GM23338 (cell line): ENCODE data around the gene SLC51B. TPM values are rescaled to one million over a fixed set of nuclear protein-coding genes. Genes with fewer than 3 reads are reported as not detected.

Experiments
- ATAC-seq: fragments of 200-7000 bp; cut with Tn5 transposase; 3 replicates; pipeline ENCODE4 v1.9.1; 2020
- DNase-seq: peaks from one replicate; pipeline ENCODE4 v3.0.0-alpha.2; 2015; ENCODE audit warnings: low spot score
- H2AFZ ChIP-seq: fragments of 200-600 bp; sonication (generic); 2 replicates; pipeline ENCODE4 v1.8.0; 2016; ENCODE audit warnings: antibody characterized with exemption, mild to moderate bottlenecking, moderate library complexity
- H3F3A ChIP-seq: fragments of 200-600 bp; sonication (generic); replicated peaks from 2 replicates; pipeline ENCODE4 v1.8.0; 2017; ENCODE audit warnings: antibody characterized with exemption, mixed run types, low read depth
- H3K27ac ChIP-seq: fragments of 200-600 bp; sonication (generic); 2 replicates; pipeline ENCODE4 v1.6.1; 2016; ENCODE audit warnings: low read depth
- H3K27me3 ChIP-seq: fragments of 200-600 bp; sonication (generic); 2 replicates; pipeline ENCODE4 v1.8.0; 2016; ENCODE audit warnings: mild to moderate bottlenecking, mixed run types, moderate library complexity; ENCODE audit not compliant: insufficient read depth
- H3K36me3 ChIP-seq: fragments of 200-600 bp; sonication (generic); 2 replicates; pipeline ENCODE4 v1.8.0; 2016; ENCODE audit warnings: mild to moderate bottlenecking; ENCODE audit not compliant: insufficient read depth
- H3K4me1 ChIP-seq: fragments of 200-600 bp; sonication (generic); 2 replicates; pipeline ENCODE4 v1.8.0; 2016; ENCODE audit warnings: mild to moderate bottlenecking, moderate library complexity; ENCODE audit not compliant: insufficient read depth
- H3K4me2 ChIP-seq: fragments of 200-600 bp; sonication (generic); 2 replicates; pipeline ENCODE4 v1.7.1; 2017; ENCODE audit warnings: mixed run types
- H3K4me3 ChIP-seq: fragments of 200-600 bp; sonication (generic); 2 replicates; pipeline ENCODE4 v1.6.1; 2016; ENCODE audit warnings: mixed run types
- H3K79me2 ChIP-seq: fragments of 200-600 bp; sonication (generic); replicated peaks from 2 replicates; pipeline ENCODE4 v1.8.0; 2017; ENCODE audit warnings: mild to moderate bottlenecking; ENCODE audit not compliant: insufficient read depth
- H3K9me2 ChIP-seq: fragments of 200-600 bp; sonication (generic); 2 replicates; pipeline ENCODE4 v1.8.0; 2017; ENCODE audit not compliant: insufficient read depth
- H4K20me1 ChIP-seq: fragments of 200-600 bp; sonication (generic); replicated peaks from 2 replicates; pipeline ENCODE4 v1.8.0; 2017; ENCODE audit warnings: mild to moderate bottlenecking; ENCODE audit not compliant: insufficient read depth
- H3K27ac Mint-ChIP-seq: 2 replicates; pipeline ENCODE4 v1.8.0; 2020; ENCODE audit warnings: inconsistent platforms, mild to moderate bottlenecking, moderate library complexity, mixed read lengths
- H3K27me3 Mint-ChIP-seq: 3 replicates; pipeline ENCODE4 v1.8.0; 2022; ENCODE audit warnings: low read depth, mild to moderate bottlenecking, moderate library complexity, mixed read lengths, inconsistent platforms; ENCODE audit not compliant: insufficient read depth, poor library complexity
- H3K36me3 Mint-ChIP-seq: 3 replicates; pipeline ENCODE4 v1.8.0; 2021; ENCODE audit warnings: low read depth, mild to moderate bottlenecking, inconsistent platforms, moderate library complexity, mixed read lengths
- H3K4me1 Mint-ChIP-seq: 3 replicates; pipeline ENCODE4 v1.8.0; 2020; ENCODE audit warnings: mild to moderate bottlenecking, inconsistent platforms, mixed read lengths
- H3K4me3 Mint-ChIP-seq: 3 replicates; pipeline ENCODE4 v1.8.0; 2021; ENCODE audit warnings: moderate library complexity, mild to moderate bottlenecking, inconsistent platforms, mixed read lengths
- H3K9me3 Mint-ChIP-seq: 3 replicates; pipeline ENCODE4 v1.8.0; 2020; ENCODE audit warnings: moderate library complexity, mild to moderate bottlenecking, inconsistent platforms, mixed read lengths
- CREB1 ChIP-seq: fragments of 250-450 bp; sonication (Bioruptor Pico); IDR thresholded peaks from 2 replicates; pipeline ENCODE4 v1.5.0; 2020; ENCODE audit warnings: low read depth, mild to moderate bottlenecking, moderate library complexity
- CTCF ChIP-seq, 2 experiments: fragments of 200-600 bp in 1 of 2; sonication (generic) in 1 of 2; conservative IDR thresholded peaks; 2 replicates each; pipeline versions ENCODE4 v1.5.1 to v1.6.1; 2016 to 2017; ENCODE audit warnings: antibody characterized with exemption in 2 of 2, low read depth in 2 of 2, mild to moderate bottlenecking in 2 of 2, moderate library complexity in 1 of 2
- EZH2phosphoT487 ChIP-seq: fragments of 200-600 bp; sonication (generic); IDR thresholded peaks from one replicate; pipeline ENCODE4 v1.8.1; 2018; ENCODE audit warnings: antibody characterized with exemption; ENCODE audit not compliant: unreplicated experiment
- POLR2AphosphoS5 ChIP-seq: IDR thresholded peaks from 2 replicates; pipeline ENCODE4 v1.6.1; 2016; ENCODE audit warnings: antibody characterized with exemption, low read depth
- REST ChIP-seq: IDR thresholded peaks from one replicate; pipeline ENCODE4 v1.6.1; 2018; ENCODE audit warnings: antibody characterized with exemption; ENCODE audit not compliant: unreplicated experiment
- STAT1 ChIP-seq: IDR thresholded peaks from one replicate; pipeline ENCODE4 v1.6.1; 2016; ENCODE audit warnings: antibody characterized with exemption; ENCODE audit not compliant: unreplicated experiment
- ZNF114 ChIP-seq: fragments of 250-450 bp; sonication (Bioruptor Pico); IDR thresholded peaks from 2 replicates; pipeline ENCODE4 v1.5.0; 2020; ENCODE audit warnings: mild to moderate bottlenecking, moderate library complexity
- ZNF462 ChIP-seq: fragments of 250-450 bp; sonication (Bioruptor Pico); IDR thresholded peaks from 2 replicates; pipeline ENCODE4 v1.5.0; 2020; ENCODE audit warnings: mild to moderate bottlenecking, moderate library complexity
- polyA plus RNA-seq: library from polyadenylated mRNA; unstranded; fragments of >200 nt; fragmentation: Nextera tagmentation; extraction: Ambion mirVana; gene quantifications from 2 replicates; pipeline ENCODE4 v1.2.1, GENCODE V29; 2016
- total RNA-seq: library from RNA; depleted of rRNA; stranded (reverse); fragments of >200 nt; shearing (Covaris generic); gene quantifications from 2 replicates; pipeline ENCODE4 v1.2.3, GENCODE V29; 2014
- TF ChIP-seq, protein P1 (sequence below): IDR thresholded peaks from 2 replicates; pipeline ENCODE4 v1.6.1; 2016; ENCODE audit warnings: antibody characterized with exemption

The SLC51B gene
- total and polyA plus RNA-seq, 2 experiments from 2014 or later: not detected

DNA sequence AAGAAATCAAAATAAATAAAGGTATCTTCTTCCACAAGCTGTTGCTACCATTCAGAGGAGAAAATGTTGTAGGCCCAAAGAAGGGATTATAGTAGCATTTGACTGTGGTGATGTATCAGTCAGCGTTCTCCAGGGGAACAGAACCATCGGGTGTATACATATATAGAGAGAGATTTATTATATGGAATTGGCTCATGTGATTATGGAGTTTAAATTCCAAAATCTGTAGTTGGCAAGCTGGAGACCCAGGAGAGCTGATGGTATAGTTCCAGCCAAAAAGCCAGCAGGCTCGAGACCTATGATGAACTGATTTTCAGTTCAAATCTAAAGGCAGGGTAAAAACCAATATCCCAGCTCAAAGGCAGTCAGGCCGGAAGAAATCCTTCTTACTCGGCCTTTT is 48.1 kb upstream of the SLC51B start:
- H3K27me3 Mint-ChIP-seq: peaks cover 2% of the 10 kb centered on the region
- no peak overlapping the region for H3K27ac Mint-ChIP-seq

More for the DNA sequence above, 48.1 kb upstream of the SLC51B start:
- Histone ChIP-seq H3K9me2 (no peaks in the 10 kb centered on the region), H3K4me2 (no peak overlapping the region), H3K27me3 (no peaks in the 10 kb centered on the region), H3F3A (no peaks in the 10 kb centered on the region), H4K20me1 (no peaks in the 10 kb centered on the region), H3K4me1 (no peaks in the 10 kb centered on the region), H3K36me3 (no peaks in the 10 kb centered on the region), H3K79me2 (no peaks in the 10 kb centered on the region), H2AFZ (no peak overlapping the region), H3K4me3 (no peak overlapping the region), H3K27ac (no peak overlapping the region)
- DNase-seq (no peak), ATAC-seq (no peak)
- H3K9me3 Mint-ChIP-seq: no peaks in the 10 kb centered on the region
- H3K36me3 Mint-ChIP-seq: no peaks in the 10 kb centered on the region
- H3K4me1 Mint-ChIP-seq: no peaks in the 10 kb centered on the region
- H3K4me3 Mint-ChIP-seq: no peak overlapping the region
- no peak for TF ChIP-seq CREB1
- TF ChIP-seq EZH2phosphoT487: no peak
- TF ChIP-seq CTCF (conservative IDR thresholded peaks at IDR 0.05; ENCODE audit: low read depth in 2 of 2): no peak
- TF ChIP-seq REST: no peak
- no peak for TF ChIP-seq ZNF114 (CRISPR knock-in tag)
- TF ChIP-seq ZNF462 (CRISPR knock-in tag): no peak
- TF ChIP-seq, protein P1, sequence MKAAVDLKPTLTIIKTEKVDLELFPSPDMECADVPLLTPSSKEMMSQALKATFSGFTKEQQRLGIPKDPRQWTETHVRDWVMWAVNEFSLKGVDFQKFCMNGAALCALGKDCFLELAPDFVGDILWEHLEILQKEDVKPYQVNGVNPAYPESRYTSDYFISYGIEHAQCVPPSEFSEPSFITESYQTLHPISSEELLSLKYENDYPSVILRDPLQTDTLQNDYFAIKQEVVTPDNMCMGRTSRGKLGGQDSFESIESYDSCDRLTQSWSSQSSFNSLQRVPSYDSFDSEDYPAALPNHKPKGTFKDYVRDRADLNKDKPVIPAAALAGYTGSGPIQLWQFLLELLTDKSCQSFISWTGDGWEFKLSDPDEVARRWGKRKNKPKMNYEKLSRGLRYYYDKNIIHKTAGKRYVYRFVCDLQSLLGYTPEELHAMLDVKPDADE: no peak
- TF ChIP-seq POLR2AphosphoS5: no peak
- no peak for TF ChIP-seq STAT1
